ENCODE data around the gene NUCKS1.

- TF ChIP-seq ATF2 (CRISPR knock-in tag; IDR thresholded peaks at IDR 0.05; ENCODE audit: borderline replicate concordance, low read depth) (no peak), E2F4 (CRISPR knock-in tag; IDR thresholded peaks at IDR 0.05; ENCODE audit: borderline replicate concordance, low read depth) (no peak), CREM (CRISPR knock-in tag; IDR thresholded peaks at IDR 0.05) (no peak), ESRRA (CRISPR knock-in tag; IDR thresholded peaks at IDR 0.05; ENCODE audit: borderline replicate concordance) (no peak), IRF2 (CRISPR knock-in tag; IDR thresholded peaks at IDR 0.05; ENCODE audit: borderline replicate concordance, low read depth) (no peak), E2F5 (CRISPR knock-in tag; IDR thresholded peaks at IDR 0.05) (no peak), ATF1 (CRISPR knock-in tag; IDR thresholded peaks at IDR 0.05) (no peak), CBFB (CRISPR knock-in tag; IDR thresholded peaks at IDR 0.05; ENCODE audit: low read depth) (no peak)
- TF ChIP-seq, protein P1, sequence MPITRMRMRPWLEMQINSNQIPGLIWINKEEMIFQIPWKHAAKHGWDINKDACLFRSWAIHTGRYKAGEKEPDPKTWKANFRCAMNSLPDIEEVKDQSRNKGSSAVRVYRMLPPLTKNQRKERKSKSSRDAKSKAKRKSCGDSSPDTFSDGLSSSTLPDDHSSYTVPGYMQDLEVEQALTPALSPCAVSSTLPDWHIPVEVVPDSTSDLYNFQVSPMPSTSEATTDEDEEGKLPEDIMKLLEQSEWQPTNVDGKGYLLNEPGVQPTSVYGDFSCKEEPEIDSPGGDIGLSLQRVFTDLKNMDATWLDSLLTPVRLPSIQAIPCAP (CRISPR knock-in tag; IDR thresholded peaks at IDR 0.05): no peak
- TF ChIP-seq, protein P2, sequence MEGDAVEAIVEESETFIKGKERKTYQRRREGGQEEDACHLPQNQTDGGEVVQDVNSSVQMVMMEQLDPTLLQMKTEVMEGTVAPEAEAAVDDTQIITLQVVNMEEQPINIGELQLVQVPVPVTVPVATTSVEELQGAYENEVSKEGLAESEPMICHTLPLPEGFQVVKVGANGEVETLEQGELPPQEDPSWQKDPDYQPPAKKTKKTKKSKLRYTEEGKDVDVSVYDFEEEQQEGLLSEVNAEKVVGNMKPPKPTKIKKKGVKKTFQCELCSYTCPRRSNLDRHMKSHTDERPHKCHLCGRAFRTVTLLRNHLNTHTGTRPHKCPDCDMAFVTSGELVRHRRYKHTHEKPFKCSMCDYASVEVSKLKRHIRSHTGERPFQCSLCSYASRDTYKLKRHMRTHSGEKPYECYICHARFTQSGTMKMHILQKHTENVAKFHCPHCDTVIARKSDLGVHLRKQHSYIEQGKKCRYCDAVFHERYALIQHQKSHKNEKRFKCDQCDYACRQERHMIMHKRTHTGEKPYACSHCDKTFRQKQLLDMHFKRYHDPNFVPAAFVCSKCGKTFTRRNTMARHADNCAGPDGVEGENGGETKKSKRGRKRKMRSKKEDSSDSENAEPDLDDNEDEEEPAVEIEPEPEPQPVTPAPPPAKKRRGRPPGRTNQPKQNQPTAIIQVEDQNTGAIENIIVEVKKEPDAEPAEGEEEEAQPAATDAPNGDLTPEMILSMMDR (IDR thresholded peaks at IDR 0.05): no peak
- TF ChIP-seq, protein P3, sequence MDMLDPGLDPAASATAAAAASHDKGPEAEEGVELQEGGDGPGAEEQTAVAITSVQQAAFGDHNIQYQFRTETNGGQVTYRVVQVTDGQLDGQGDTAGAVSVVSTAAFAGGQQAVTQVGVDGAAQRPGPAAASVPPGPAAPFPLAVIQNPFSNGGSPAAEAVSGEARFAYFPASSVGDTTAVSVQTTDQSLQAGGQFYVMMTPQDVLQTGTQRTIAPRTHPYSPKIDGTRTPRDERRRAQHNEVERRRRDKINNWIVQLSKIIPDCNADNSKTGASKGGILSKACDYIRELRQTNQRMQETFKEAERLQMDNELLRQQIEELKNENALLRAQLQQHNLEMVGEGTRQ (CRISPR knock-in tag; IDR thresholded peaks at IDR 0.05): no peak
Measured at GRCh38 chr1:205739348-205740160, 10.4 kb downstream of the NUCKS1 start.
